IMR-90 (cell line): ENCODE results near the gene CD55. TPM values are rescaled to one million over a fixed set of nuclear protein-coding genes. Genes with fewer than 3 reads are reported as not detected.

ENCODE experiments used
- ATAC-seq: fragments of 200-7000 bp; cut with Tn5 transposase; 2 replicates; pipeline ENCODE4 v1.9.1; 2020; ENCODE audit warnings: low read depth, mild to moderate bottlenecking, moderate library complexity
- BruUV-seq: library from RNA; stranded (reverse); fragments of 400-500 nt; replicated peaks from 2 replicates; lab custom pipeline; 2021; lab: Mats Ljungman, UMichigan
- CTCF ChIA-PET: fragments of 300-600 bp; formaldehyde crosslinking; extraction: SDS; loops from one replicate; lab custom pipeline; 2021; ENCODE audit warnings: antibody characterized with exemption; lab: Yijun Ruan, JAX
- POLR2A ChIA-PET: fragments of 300-600 bp; sonication (Branson Sonifier 250); formaldehyde crosslinking; loops from one replicate; lab custom pipeline; 2022; ENCODE audit warnings: antibody characterized with exemption; ENCODE audit not compliant: unreplicated experiment; lab: Charles Lee
- DNase-seq: peaks from one replicate; pipeline ENCODE4 v3.0.0; 2013
- H2AFZ ChIP-seq: replicated peaks from 2 replicates; pipeline ENCODE3; 2013; ENCODE audit warnings: low read length, mild to moderate bottlenecking; ENCODE audit not compliant: poor library complexity
- H2AK5ac ChIP-seq: 2 replicates; pipeline ENCODE4 v1.6.1; 2013; ENCODE audit warnings: low read depth, low read length, inconsistent platforms
- H2AK9ac ChIP-seq: replicated peaks from 2 replicates; pipeline ENCODE3; 2013; ENCODE audit warnings: mild to moderate bottlenecking, low read depth, low read length, moderate library complexity; ENCODE audit not compliant: poor library complexity
- H2BK120ac ChIP-seq: 2 replicates; pipeline ENCODE4 v1.6.1; 2013; ENCODE audit warnings: low read depth, low read length, inconsistent platforms
- H2BK15ac ChIP-seq: 3 replicates; pipeline ENCODE4 v1.6.1; 2013; ENCODE audit warnings: low read depth, low read length, inconsistent platforms
- H2BK20ac ChIP-seq: 2 replicates; pipeline ENCODE4 v1.6.1; 2013; ENCODE audit warnings: low read depth, mild to moderate bottlenecking, inconsistent platforms, low read length, moderate library complexity
- H2BK5ac ChIP-seq: 2 replicates; pipeline ENCODE4 v1.6.1; 2013; ENCODE audit warnings: mild to moderate bottlenecking, low read depth, low read length, inconsistent platforms; ENCODE audit not compliant: poor library complexity, severe bottlenecking
- H3K14ac ChIP-seq: replicated peaks from 2 replicates; pipeline ENCODE4 v1.6.1; 2013; ENCODE audit warnings: low read depth, low read length, inconsistent platforms
- H3K18ac ChIP-seq: 2 replicates; pipeline ENCODE4 v1.6.1; 2013; ENCODE audit warnings: low read depth, low read length, control low read depth
- H3K23ac ChIP-seq: 2 replicates; pipeline ENCODE4 v1.6.1; 2013; ENCODE audit warnings: low read depth, low read length, inconsistent platforms
- H3K27ac ChIP-seq: 2 replicates; pipeline ENCODE4 v1.5.1; 2013; ENCODE audit warnings: mild to moderate bottlenecking, control low read depth, low read length; ENCODE audit not compliant: insufficient read depth
- H3K27me3 ChIP-seq: 2 replicates; pipeline ENCODE4 v1.6.1; 2013; ENCODE audit warnings: low read length; ENCODE audit not compliant: control insufficient read depth, insufficient read depth
- H3K36me3 ChIP-seq: 2 replicates; pipeline ENCODE4 v1.6.1; 2013; ENCODE audit warnings: low read length, mixed read lengths; ENCODE audit not compliant: control insufficient read depth, insufficient read depth
- H3K4ac ChIP-seq: 2 replicates; pipeline ENCODE4 v1.6.1; 2013; ENCODE audit warnings: low read depth, low read length, inconsistent platforms
- H3K4me1 ChIP-seq: 2 replicates; pipeline ENCODE4 v1.6.1; 2013; ENCODE audit warnings: low read length, mixed read lengths; ENCODE audit not compliant: control insufficient read depth, insufficient read depth
- H3K4me2 ChIP-seq: 2 replicates; pipeline ENCODE4 v1.6.1; 2013; ENCODE audit warnings: low read depth, mild to moderate bottlenecking, control low read depth, low read length, moderate library complexity
- H3K4me3 ChIP-seq: 2 replicates; pipeline ENCODE4 v1.5.1; 2013; ENCODE audit warnings: low read depth, mild to moderate bottlenecking, control low read depth, low read length, moderate library complexity; ENCODE audit not compliant: insufficient read depth
- H3K56ac ChIP-seq: 2 replicates; pipeline ENCODE4 v1.6.1; 2013; ENCODE audit warnings: low read length, inconsistent platforms; ENCODE audit not compliant: insufficient read depth; ENCODE audit errors: extremely low read depth
- H3K79me1 ChIP-seq, 2 experiments: 2 replicates each; pipeline ENCODE4 v1.6.1; 2013; ENCODE audit warnings: low read length in 2 of 2, inconsistent platforms in 1 of 2, low read depth in 1 of 2
- H3K9ac ChIP-seq: 2 replicates; pipeline ENCODE4 v1.6.1; 2013; ENCODE audit warnings: low read depth, low read length, control low read depth
- H3K9me1 ChIP-seq: 2 replicates; pipeline ENCODE4 v1.6.1; 2013; ENCODE audit warnings: low read length, inconsistent platforms; ENCODE audit not compliant: insufficient read depth
- H3K9me3 ChIP-seq: 2 replicates; pipeline ENCODE4 v1.6.1; 2013; ENCODE audit warnings: low read length; ENCODE audit not compliant: control insufficient read depth, insufficient read depth
- H4K20me1 ChIP-seq: 2 replicates; pipeline ENCODE4 v1.6.1; 2013; ENCODE audit warnings: low read length, inconsistent platforms; ENCODE audit not compliant: insufficient read depth
- H4K5ac ChIP-seq: 2 replicates; pipeline ENCODE4 v1.6.1; 2013; ENCODE audit warnings: mild to moderate bottlenecking, low read depth, low read length, control low read depth
- H4K8ac ChIP-seq, 2 experiments: 2 replicates each; pipeline ENCODE4 v1.6.1; 2013; ENCODE audit warnings: low read depth in 2 of 2, low read length in 2 of 2, control low read depth in 1 of 2, inconsistent platforms in 1 of 2
- H4K91ac ChIP-seq: 2 replicates; pipeline ENCODE4 v1.6.1; 2013; ENCODE audit warnings: low read depth, low read length, inconsistent platforms; ENCODE audit not compliant: insufficient read depth
- CEBPB ChIP-seq: IDR thresholded peaks from 2 replicates; pipeline ENCODE4 v1.6.1; 2012; ENCODE audit warnings: low read depth, low read length, improper control_type of control experiment
- CHD1 ChIP-seq: IDR thresholded peaks from 2 replicates; pipeline ENCODE4 v1.6.1; 2012; ENCODE audit warnings: low read depth, low read length, improper control_type of control experiment
- FOS ChIP-seq: fragments of 150-350 bp; IDR thresholded peaks from 2 replicates; pipeline ENCODE4 v1.6.1; 2016; ENCODE audit warnings: low read depth, low read length
- MAZ ChIP-seq: IDR thresholded peaks from 2 replicates; pipeline ENCODE4 v1.6.1; 2012; ENCODE audit warnings: low read depth, mild to moderate bottlenecking, low read length, improper control_type of control experiment, moderate library complexity, borderline replicate concordance
- USF2 ChIP-seq: fragments of 150-350 bp; IDR thresholded peaks from 2 replicates; pipeline ENCODE4 v1.6.1; 2017; ENCODE audit warnings: mild to moderate bottlenecking, antibody characterized with exemption, low read length, low read depth
- WGBS, 2 experiments: methylation state at CpG; one replicate each; pipeline versions ENCODE4 v1.1.5 to v1.1.7; 2013; ENCODE audit warnings: missing lambda C conversion rate in 2 of 2; ENCODE audit not compliant: insufficient read length in 1 of 2; ENCODE audit errors: extremely low coverage in 2 of 2; 5-methylcytosine and 5-hydroxymethylcytosine counted together
- dilution Hi-C: fragments of 300-500 bp; cut with HindIII; formaldehyde crosslinking; loops from one replicate; pipeline ENCODE4 v1.14.3; 2018; ENCODE audit warnings: low sequenced_read_pairs; ENCODE audit not compliant: unreplicated experiment
- in situ Hi-C: fragments of 300-500 bp; cut with MboI; formaldehyde crosslinking; loops from 3 replicates; pipeline ENCODE4 v1.14.3; 2019; ENCODE audit warnings: low sequenced_read_pairs, inconsistent platforms, mixed read lengths
- intact Hi-C: fragments of 100-400 bp; cut with micrococcal nuclease; formaldehyde crosslinking; loops from 2 replicates; pipeline ENCODE4 v1.10.0; 2022
- polyA plus RNA-seq, 3 experiments: library from polyadenylated mRNA; depleted of rRNA; stranded (reverse); fragments of >200 nt; gene quantifications; 2 replicates each; pipeline ENCODE4 v1.2.3, GENCODE V29; 2012; ENCODE audit warnings: low replicate concordance in 1 of 3
- total RNA-seq: library from RNA; depleted of rRNA; stranded (reverse); fragments of >200 nt; gene quantifications from 2 replicates; pipeline ENCODE4 v1.2.3, GENCODE V29; 2012

Gene CD55
- total and polyA plus RNA-seq, 2 of the 4 experiments (the other 2 are of a cell fraction) = 6.6 to 11.5 TPM

DNA sequence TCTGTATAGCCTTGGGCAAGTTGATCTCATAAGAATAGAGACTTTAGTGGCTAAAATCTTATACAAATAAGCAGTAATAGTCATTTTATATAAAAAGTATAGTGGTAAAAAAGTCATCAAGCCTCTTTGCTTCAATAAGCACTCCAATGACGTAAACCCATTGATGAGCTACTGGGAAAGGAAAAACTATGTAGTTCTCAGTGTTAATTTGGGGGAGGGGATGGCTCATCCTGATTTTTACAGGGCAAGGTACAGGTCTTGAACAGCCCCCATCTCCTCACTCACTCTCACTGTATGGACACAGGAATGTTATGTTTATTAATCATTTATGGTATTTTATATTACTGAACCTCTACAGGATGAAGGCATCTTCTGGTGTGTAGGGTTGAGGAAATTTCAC, 38.1 kb upstream of the CD55 start:
- Histone ChIP-seq H2AK9ac (no peak overlapping the region), H3K4me1 (peaks cover 8% of the 10 kb centered on the region), H4K8ac (no peak overlapping the region; a peak in 1 of 4 replicates), H3K4me3 (no peak overlapping the region), H3K23ac (no peak overlapping the region), H3K27me3 (no peaks in the 10 kb centered on the region; the same call in 1 of the 2 replicates), H2BK15ac (0 out of 3 replicates have a peak overlapping the region, but pooled peaks have one; percentile 45), H4K5ac (no peak overlapping the region), H3K9me3 (no peaks in the 10 kb centered on the region), H2BK120ac (peak overlapping the region; percentile 39), H2BK5ac (no peak overlapping the region), H3K36me3 (no peaks in the 10 kb centered on the region), H3K79me1 (no peaks in the 10 kb centered on the region), H3K14ac (no peak overlapping the region), H3K18ac (no peak overlapping the region; the same call in 1 of the 2 replicates), H4K91ac (no peak overlapping the region), H4K20me1 (no peaks in the 10 kb centered on the region), H3K9me1 (peaks cover 10% of the 10 kb centered on the region; the same call in 1 of the 2 replicates), H2AFZ (no peak overlapping the region), H2BK20ac (peak overlapping the region; percentile 64; the same call in 1 of the 2 replicates), H3K4ac (peak overlapping the region; percentile 59; the same call in 1 of the 2 replicates), H3K4me2 (no peak overlapping the region), H2AK5ac (peak overlapping the region; percentile 21; the same call in 1 of the 2 replicates), H3K9ac (no peak overlapping the region), H3K56ac (no peak overlapping the region), H3K27ac (no peak overlapping the region)
- no CpG with 5 or more reads among the region's 1 CpG for WGBS, 2 experiments
- intact Hi-C loops = no loop called here
- CTCF ChIA-PET = no interaction called here
- DNase-seq (no peak), ATAC-seq (no peak)
- no peak for TF ChIP-seq CEBPB
- TF ChIP-seq FOS = no peak
- TF ChIP-seq USF2 = no peak
- TF ChIP-seq CHD1 = no peak
- no peak for TF ChIP-seq MAZ
- in situ Hi-C loops = no loop called here
- BruUV-seq = no TSS peak
- POLR2A ChIA-PET = no interaction called here
- dilution Hi-C loops = no loop called here
